SK-N-SH (cell line): ENCODE results near the gene SCN4B. TPM values are rescaled to one million over a fixed set of nuclear protein-coding genes. Genes with fewer than 3 reads are reported as not detected.

Experiments used
- CTCF ChIA-PET: fragments of 300-600, 350-600 bp; formaldehyde crosslinking; extraction: SDS; loops from one replicate; lab custom pipeline; 2021; lab: Yijun Ruan, JAX
- POLR2A ChIA-PET: fragments of 350-600 bp; sonication (Branson Sonifier 250); formaldehyde crosslinking; extraction: SDS; loops from one replicate; lab custom pipeline; 2020; ENCODE audit warnings: antibody characterized with exemption, inconsistent platforms; lab: Yijun Ruan, JAX
- DNase-seq: peaks from one replicate; pipeline ENCODE4 v3.0.0; 2012
- H2AFZ ChIP-seq: fragments of 200-600 bp; sonication (generic); 2 replicates; pipeline ENCODE4 v1.8.1; 2016; ENCODE audit warnings: antibody characterized with exemption, mild to moderate bottlenecking, low read depth
- H3F3A ChIP-seq: fragments of 200-600 bp; sonication (generic); replicated peaks from 2 replicates; pipeline ENCODE3; 2016; ENCODE audit warnings: antibody characterized with exemption, mild to moderate bottlenecking; ENCODE audit not compliant: insufficient read depth
- H3K27ac ChIP-seq, 2 experiments: fragments of 200-500 bp in 1 of 2; fragments of 200-600 bp in 1 of 2; sonication (Bioruptor generic) in 1 of 2; sonication (generic), shearing (Covaris generic) in 1 of 2; 2 replicates each; pipeline versions ENCODE4 v1.5.1 to v1.6.1; 2014 to 2016; ENCODE audit warnings: low read depth in 2 of 2, inconsistent platforms in 1 of 2, low read length in 1 of 2, mild to moderate bottlenecking in 1 of 2, mixed read lengths in 1 of 2
- H3K27me3 ChIP-seq: fragments of 200-600 bp; sonication (generic), shearing (Covaris generic); 2 replicates; pipeline ENCODE4 v1.6.1; 2016; ENCODE audit warnings: mixed run types; ENCODE audit not compliant: insufficient read depth
- H3K36me3 ChIP-seq, 2 experiments: fragments of 200-500 bp in 1 of 2; fragments of 200-600 bp in 1 of 2; sonication (Bioruptor generic) in 1 of 2; sonication (generic) in 1 of 2; replicated peaks in 1 of 2; 2 replicates each; pipeline versions ENCODE3 to v1.5.1; 2014 to 2016; ENCODE audit warnings: low read length in 1 of 2, mild to moderate bottlenecking in 1 of 2; ENCODE audit not compliant: insufficient read depth in 2 of 2, control insufficient read depth in 1 of 2
- H3K4me1 ChIP-seq, 2 experiments: fragments of 200-500 bp in 1 of 2; fragments of 200-600 bp in 1 of 2; sonication (Bioruptor generic) in 1 of 2; sonication (generic), shearing (Covaris generic) in 1 of 2; 2 replicates each; pipeline versions ENCODE4 v1.5.1 to v1.6.1; 2014 to 2016; ENCODE audit warnings: low read depth in 1 of 2, low read length in 1 of 2, mixed run types in 1 of 2; ENCODE audit not compliant: insufficient read depth in 2 of 2, control insufficient read depth in 1 of 2
- H3K4me2 ChIP-seq: fragments of 200-600 bp; sonication (generic), shearing (Covaris generic); 2 replicates; pipeline ENCODE4 v1.6.1; 2017; ENCODE audit warnings: mixed run types
- H3K4me3 ChIP-seq, 2 experiments: fragments of 200-500 bp in 1 of 2; fragments of 200-600 bp in 1 of 2; sonication (Bioruptor generic) in 1 of 2; sonication (generic), shearing (Covaris generic) in 1 of 2; 2 replicates each; pipeline versions ENCODE4 v1.5.1 to v1.8.1; 2014 to 2016; ENCODE audit warnings: low read depth in 2 of 2, inconsistent platforms in 1 of 2, low read length in 1 of 2, mild to moderate bottlenecking in 1 of 2, mixed read lengths in 1 of 2, moderate library complexity in 1 of 2
- H3K79me2 ChIP-seq: fragments of 200-600 bp; sonication (generic); 2 replicates; pipeline ENCODE4 v1.8.1; 2017; ENCODE audit warnings: mild to moderate bottlenecking; ENCODE audit not compliant: insufficient read depth
- H3K9ac ChIP-seq: fragments of 200-600 bp; sonication (generic); 2 replicates; pipeline ENCODE4 v1.6.1; 2017; ENCODE audit warnings: mixed run types
- H3K9me2 ChIP-seq: fragments of 200-600 bp; sonication (generic); 2 replicates; pipeline ENCODE4 v1.6.1; 2017; ENCODE audit warnings: mixed run types
- H3K9me3 ChIP-seq: fragments of 200-600 bp; sonication (generic); 2 replicates; pipeline ENCODE4 v1.6.1; 2017; ENCODE audit warnings: mixed run types, mild to moderate bottlenecking, moderate library complexity
- H4K20me1 ChIP-seq: fragments of 200-600 bp; sonication (generic); 2 replicates; pipeline ENCODE4 v1.6.1; 2017; ENCODE audit warnings: mild to moderate bottlenecking, mixed run types; ENCODE audit not compliant: insufficient read depth
- CTCF ChIP-seq: fragments of 200-600 bp; sonication (generic); IDR thresholded peaks from 2 replicates; pipeline ENCODE4 v1.6.1; 2017; ENCODE audit warnings: antibody characterized with exemption, mild to moderate bottlenecking, moderate library complexity
- EP300 ChIP-seq, 2 experiments: IDR thresholded peaks; 2 replicates each; pipeline versions ENCODE4 v1.4.0 to v1.6.1; 2012; ENCODE audit warnings: borderline replicate concordance in 1 of 2, low read depth in 1 of 2, low read length in 1 of 2
- FOSL2 ChIP-seq: IDR thresholded peaks from 2 replicates; pipeline ENCODE4 v1.4.0; 2012; ENCODE audit warnings: low read depth, mild to moderate bottlenecking, moderate library complexity, borderline replicate concordance
- GABPA ChIP-seq: IDR thresholded peaks from 2 replicates; pipeline ENCODE4 v1.4.0; 2012; ENCODE audit warnings: low read depth, mild to moderate bottlenecking
- GATA2 ChIP-seq: sonication (generic); formaldehyde crosslinking; IDR thresholded peaks from 2 replicates; pipeline ENCODE4 v1.5.0; 2020; ENCODE audit warnings: mild to moderate bottlenecking, missing genetic modification reagents
- IRF3 ChIP-seq: fragments of 150-350 bp; IDR thresholded peaks from 2 replicates; pipeline ENCODE4 v1.6.1; 2016; ENCODE audit warnings: mild to moderate bottlenecking, low read depth, low read length
- MAX ChIP-seq: IDR thresholded peaks from 2 replicates; pipeline ENCODE4 v1.4.0; 2012; ENCODE audit warnings: low read depth
- MXI1 ChIP-seq: IDR thresholded peaks from 2 replicates; pipeline ENCODE4 v1.6.1; 2012; ENCODE audit warnings: mild to moderate bottlenecking, low read depth, low read length, improper control_type of control experiment
- NFIC ChIP-seq: IDR thresholded peaks from 2 replicates; pipeline ENCODE4 v1.4.0; 2012; ENCODE audit warnings: borderline replicate concordance
- PBX3 ChIP-seq: IDR thresholded peaks from 2 replicates; pipeline ENCODE4; 2012
- RCOR1 ChIP-seq: fragments of 150-350 bp; IDR thresholded peaks from 2 replicates; pipeline ENCODE4 v1.6.1; 2017; ENCODE audit warnings: antibody characterized with exemption, low read length
- RFX5 ChIP-seq: IDR thresholded peaks from 2 replicates; pipeline ENCODE4 v1.6.1; 2012; ENCODE audit warnings: mild to moderate bottlenecking, improper control_type of control experiment, low read length
- RXRA ChIP-seq: IDR thresholded peaks from 2 replicates; pipeline ENCODE4 v1.4.0; 2012; ENCODE audit warnings: low read depth, mild to moderate bottlenecking, borderline replicate concordance
- SIN3A ChIP-seq: IDR thresholded peaks from 2 replicates; pipeline ENCODE4 v1.6.1; 2012; ENCODE audit warnings: low read depth, mild to moderate bottlenecking, low read length, moderate library complexity, borderline replicate concordance
- TAF1 ChIP-seq: IDR thresholded peaks from 2 replicates; pipeline ENCODE4 v1.6.1; 2012; ENCODE audit warnings: low read depth, mild to moderate bottlenecking, low read length, moderate library complexity, borderline replicate concordance
- YY1 ChIP-seq: IDR thresholded peaks from 2 replicates; pipeline ENCODE4 v1.4.0; 2012; ENCODE audit warnings: low read depth, mild to moderate bottlenecking
- WGBS: methylation state at CpG from one replicate; pipeline ENCODE4 v1.1.6; 2017; ENCODE audit warnings: low lambda C conversion rate; 5-methylcytosine and 5-hydroxymethylcytosine counted together
- polyA plus RNA-seq, 3 experiments: library from polyadenylated mRNA; depleted of rRNA; stranded (reverse); fragments of >200 nt; gene quantifications; 2 replicates each; pipeline ENCODE4 v1.2.3, GENCODE V29; 2012
- TF ChIP-seq, protein P1 (sequence below): IDR thresholded peaks from 2 replicates; pipeline ENCODE4 v1.6.1; 2012; ENCODE audit warnings: mild to moderate bottlenecking, low read depth, low read length, moderate library complexity

Gene SCN4B
- polyA plus RNA-seq, 1 of the 3 experiments (the other 2 are of a cell fraction), result 1.2 TPM

DNA sequence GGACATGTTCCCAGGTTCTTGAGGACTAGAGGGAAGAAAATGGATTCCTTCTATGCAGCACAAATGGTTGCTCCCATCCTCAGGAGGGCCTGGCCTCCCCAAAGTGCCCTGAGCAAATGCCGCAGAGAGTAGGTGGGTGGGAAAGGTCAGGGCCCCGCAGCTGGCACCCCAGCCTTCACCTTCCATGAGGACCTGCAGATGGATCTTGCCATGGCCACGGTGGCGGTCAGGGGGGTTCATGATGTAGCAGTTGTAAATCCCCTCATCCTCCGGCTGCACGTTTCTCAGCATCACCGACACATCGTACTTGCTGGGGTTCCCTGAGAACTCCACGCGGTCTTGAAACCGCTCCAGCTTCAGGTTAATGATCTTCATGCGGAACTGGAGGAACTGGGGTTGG lies 15.3 kb upstream of the SCN4B start:
- H3K4me2 ChIP-seq, result no peak overlapping the region
- H3K4me3 ChIP-seq, result no peak overlapping the region
- TF ChIP-seq TAF1, result no peak
- TF ChIP-seq IRF3, result no peak
- no peak for TF ChIP-seq YY1
- no peak for TF ChIP-seq RXRA
- TF ChIP-seq EP300 (IDR thresholded peaks at IDR 0.05; ENCODE audit: borderline replicate concordance in 1 of 2, low read depth in 1 of 2, low read length in 1 of 2), result no peak
- TF ChIP-seq RFX5, result no peak
- no peak for TF ChIP-seq GABPA
- TF ChIP-seq MAX, result no peak
- TF ChIP-seq CTCF, result no peak
- TF ChIP-seq, protein P1, sequence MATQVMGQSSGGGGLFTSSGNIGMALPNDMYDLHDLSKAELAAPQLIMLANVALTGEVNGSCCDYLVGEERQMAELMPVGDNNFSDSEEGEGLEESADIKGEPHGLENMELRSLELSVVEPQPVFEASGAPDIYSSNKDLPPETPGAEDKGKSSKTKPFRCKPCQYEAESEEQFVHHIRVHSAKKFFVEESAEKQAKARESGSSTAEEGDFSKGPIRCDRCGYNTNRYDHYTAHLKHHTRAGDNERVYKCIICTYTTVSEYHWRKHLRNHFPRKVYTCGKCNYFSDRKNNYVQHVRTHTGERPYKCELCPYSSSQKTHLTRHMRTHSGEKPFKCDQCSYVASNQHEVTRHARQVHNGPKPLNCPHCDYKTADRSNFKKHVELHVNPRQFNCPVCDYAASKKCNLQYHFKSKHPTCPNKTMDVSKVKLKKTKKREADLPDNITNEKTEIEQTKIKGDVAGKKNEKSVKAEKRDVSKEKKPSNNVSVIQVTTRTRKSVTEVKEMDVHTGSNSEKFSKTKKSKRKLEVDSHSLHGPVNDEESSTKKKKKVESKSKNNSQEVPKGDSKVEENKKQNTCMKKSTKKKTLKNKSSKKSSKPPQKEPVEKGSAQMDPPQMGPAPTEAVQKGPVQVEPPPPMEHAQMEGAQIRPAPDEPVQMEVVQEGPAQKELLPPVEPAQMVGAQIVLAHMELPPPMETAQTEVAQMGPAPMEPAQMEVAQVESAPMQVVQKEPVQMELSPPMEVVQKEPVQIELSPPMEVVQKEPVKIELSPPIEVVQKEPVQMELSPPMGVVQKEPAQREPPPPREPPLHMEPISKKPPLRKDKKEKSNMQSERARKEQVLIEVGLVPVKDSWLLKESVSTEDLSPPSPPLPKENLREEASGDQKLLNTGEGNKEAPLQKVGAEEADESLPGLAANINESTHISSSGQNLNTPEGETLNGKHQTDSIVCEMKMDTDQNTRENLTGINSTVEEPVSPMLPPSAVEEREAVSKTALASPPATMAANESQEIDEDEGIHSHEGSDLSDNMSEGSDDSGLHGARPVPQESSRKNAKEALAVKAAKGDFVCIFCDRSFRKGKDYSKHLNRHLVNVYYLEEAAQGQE, result no peak
- no peak for TF ChIP-seq SIN3A
- no peak for TF ChIP-seq MXI1
- no peak for TF ChIP-seq PBX3
- TF ChIP-seq FOSL2, result no peak
- no peak for TF ChIP-seq GATA2 (CRISPR knock-in tag)
- TF ChIP-seq RCOR1, result no peak
- no peak for TF ChIP-seq NFIC
- H3K9ac ChIP-seq, result no peak overlapping the region
- peaks cover 37% of the 10 kb centered on the region for H3K27me3 ChIP-seq
- no peaks in the 10 kb centered on the region for H3F3A ChIP-seq
- H3K9me2 ChIP-seq, result no peaks in the 10 kb centered on the region
- 79% methylated on average over 11 of the region's 12 CpGs for WGBS
- no peaks in the 10 kb centered on the region for H3K79me2 ChIP-seq
- DNase-seq, result no peak
- H2AFZ ChIP-seq, result no peak overlapping the region
- no peaks in the 10 kb centered on the region for H4K20me1 ChIP-seq
- CTCF ChIA-PET, result interaction anchor here (1.3 to 6.3 kb wide), 2 partner anchors 24 to 180 kb away, joined by 3 to 246 read pairs; no protein-coding TSS in a partner anchor
- H3K36me3 ChIP-seq, result no peaks in the 10 kb centered on the region
- H3K4me1 ChIP-seq, result peaks cover 0 to 2% of the 10 kb centered on the region in 2 experiments; a peak in 1 of 4 replicates
- no peak overlapping the region for H3K27ac ChIP-seq
- no peaks in the 10 kb centered on the region for H3K9me3 ChIP-seq
- POLR2A ChIA-PET, result no interaction called here
